Measurements from ENCODE around the gene BARHL1. TPM values are rescaled to one million over a fixed set of nuclear protein-coding genes. Genes with fewer than 3 reads are reported as not detected.

Gene BARHL1
- total RNA-seq, 1 donor from 2014 or later: not detected

- no peak for DNase-seq (ENCODE audit: low read depth in 2 of 2)
These were observed 4.6 kb downstream of the BARHL1 start for GRCh38 chr9:132586830-132587591.

DNA sequence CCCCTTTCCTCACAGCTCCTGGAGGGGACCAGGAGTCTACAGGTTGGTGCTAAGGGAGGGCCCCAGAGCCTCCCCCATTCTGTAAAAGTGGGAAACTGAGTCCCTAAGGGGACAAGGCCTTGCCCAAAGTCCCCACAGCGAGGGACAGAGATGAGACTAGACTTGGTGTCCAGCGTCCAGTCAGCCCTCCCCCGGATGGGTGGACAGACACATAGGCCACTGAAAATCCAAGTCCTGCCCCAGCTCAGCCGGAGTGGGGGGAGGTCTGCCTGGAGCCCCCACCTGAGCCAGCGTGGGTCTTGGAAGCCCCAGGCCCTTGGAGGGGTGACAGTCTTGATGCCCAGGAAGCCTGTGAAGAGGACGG, 5.2 kb downstream of the BARHL1 start:
- DNase-seq (ENCODE audit: low read depth in 2 of 2): no peak

DNA sequence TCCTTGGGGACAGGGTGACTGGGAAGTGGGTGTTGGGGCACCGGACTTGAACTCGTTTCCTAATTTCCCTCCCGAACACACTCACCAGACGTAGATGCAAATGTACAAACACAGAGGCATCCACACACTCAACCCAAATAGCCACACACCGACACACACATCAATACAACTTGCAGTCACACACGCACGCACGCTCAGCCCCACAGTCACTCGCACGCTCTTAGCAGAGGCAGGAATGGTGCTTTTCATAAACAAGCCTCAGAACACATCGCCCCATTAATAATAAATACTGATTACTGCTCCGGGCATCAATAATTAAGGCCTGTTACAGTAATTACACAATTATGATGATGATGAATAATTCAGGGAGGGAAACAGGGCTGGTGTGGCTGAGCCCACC, 5.7 kb downstream of the BARHL1 start:
- no peak for DNase-seq (ENCODE audit: low read depth in 2 of 2)

DNA sequence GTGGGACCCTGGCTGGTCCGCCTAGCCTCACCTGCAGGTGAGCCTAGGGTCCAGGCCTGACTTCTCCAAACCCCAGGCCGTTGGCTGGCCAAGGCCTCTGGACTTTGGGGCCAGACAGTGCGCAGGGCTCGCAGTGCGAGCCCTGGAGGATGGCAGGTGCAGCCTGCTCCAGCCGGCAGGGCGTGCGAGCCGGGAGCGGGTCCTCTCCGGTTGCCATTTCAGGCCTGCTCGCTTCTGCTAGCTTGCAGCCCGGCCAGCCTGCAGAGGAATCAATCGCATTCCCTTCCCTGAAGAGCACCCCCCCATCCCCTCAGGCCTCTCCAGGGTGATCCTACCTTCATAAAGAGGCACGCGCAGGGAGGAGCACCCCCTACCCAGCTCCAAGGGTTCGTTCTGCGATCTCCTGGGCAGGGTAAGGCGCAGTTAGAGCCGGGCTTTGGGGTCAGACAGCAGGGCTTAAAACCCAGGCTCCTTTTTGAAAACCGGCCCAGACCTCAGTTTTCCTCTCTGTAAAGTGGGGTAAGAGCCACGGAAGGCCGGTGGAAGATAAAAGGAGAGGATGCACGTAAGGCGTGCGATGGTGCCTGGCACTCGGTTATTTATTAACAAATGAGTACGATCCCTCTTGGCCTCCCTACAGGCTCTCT, 6.2 kb downstream of the BARHL1 start:
- DNase-seq (ENCODE audit: low read depth in 2 of 2): no peak

DNA sequence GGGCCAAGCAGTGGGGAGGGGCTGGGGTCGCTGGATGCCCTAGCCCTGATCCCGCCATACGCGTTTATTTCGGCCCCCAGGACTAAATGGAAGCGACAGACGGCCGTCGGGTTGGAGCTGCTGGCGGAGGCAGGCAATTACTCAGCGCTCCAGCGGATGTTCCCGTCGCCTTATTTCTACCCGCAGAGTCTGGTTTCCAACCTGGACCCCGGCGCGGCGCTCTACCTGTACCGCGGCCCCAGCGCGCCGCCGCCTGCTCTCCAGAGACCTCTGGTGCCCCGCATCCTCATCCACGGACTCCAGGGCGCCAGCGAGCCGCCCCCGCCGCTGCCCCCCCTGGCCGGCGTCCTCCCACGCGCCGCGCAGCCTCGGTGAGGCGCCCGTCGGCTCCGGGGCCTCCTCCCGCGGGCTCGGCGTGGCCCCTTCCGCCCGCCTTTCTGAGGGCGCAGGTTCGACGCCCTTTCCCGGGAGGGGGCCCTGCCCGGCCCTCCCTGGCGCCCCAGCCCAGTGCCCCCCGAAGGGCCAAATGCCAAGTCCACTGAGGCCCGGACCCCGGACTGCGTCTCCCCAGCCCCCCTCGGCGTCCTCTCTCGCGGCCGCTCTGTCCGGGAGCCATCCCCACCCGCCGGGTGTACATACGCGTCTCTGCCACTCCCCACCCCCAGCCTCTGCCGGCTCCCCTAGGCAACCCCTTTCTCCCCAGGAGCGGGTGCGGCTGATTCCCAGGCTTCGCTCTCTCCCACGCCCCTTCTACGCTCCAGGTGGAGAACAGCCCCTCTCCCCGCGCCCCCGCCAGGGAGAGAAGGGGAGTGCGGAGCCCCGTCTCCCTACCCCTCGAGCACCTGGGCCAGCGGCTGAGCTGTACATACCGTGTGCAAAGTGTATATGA, 7.0 kb downstream of the BARHL1 start:
- DNase-seq (ENCODE audit: low read depth in 2 of 2): no peak

DNA sequence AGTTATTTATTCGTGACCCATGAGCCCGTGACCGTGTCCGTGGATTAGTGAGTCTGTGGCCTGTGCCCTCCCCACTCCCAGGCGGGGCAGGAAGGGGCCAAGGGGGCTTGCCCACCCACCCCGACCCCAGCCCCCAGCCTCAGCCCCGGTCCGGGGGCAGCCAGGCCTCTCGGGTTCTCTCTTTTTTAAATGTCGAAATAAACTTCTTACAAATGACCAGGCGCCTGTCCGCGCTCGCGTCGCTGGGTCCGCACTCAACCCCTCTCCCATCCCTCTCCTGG, 7.6 kb downstream of the BARHL1 start:
- no peak for DNase-seq (ENCODE audit: low read depth in 2 of 2)

- DNase-seq (ENCODE audit: low read depth in 2 of 2): no peak
These were observed 8.1 kb downstream of the BARHL1 start for GRCh38 chr9:132590318-132591182.

GRCh38 chr9:132591244-132591643, 8.8 kb downstream of the BARHL1 start:
- no peak for DNase-seq (ENCODE audit: low read depth in 2 of 2)

DNA sequence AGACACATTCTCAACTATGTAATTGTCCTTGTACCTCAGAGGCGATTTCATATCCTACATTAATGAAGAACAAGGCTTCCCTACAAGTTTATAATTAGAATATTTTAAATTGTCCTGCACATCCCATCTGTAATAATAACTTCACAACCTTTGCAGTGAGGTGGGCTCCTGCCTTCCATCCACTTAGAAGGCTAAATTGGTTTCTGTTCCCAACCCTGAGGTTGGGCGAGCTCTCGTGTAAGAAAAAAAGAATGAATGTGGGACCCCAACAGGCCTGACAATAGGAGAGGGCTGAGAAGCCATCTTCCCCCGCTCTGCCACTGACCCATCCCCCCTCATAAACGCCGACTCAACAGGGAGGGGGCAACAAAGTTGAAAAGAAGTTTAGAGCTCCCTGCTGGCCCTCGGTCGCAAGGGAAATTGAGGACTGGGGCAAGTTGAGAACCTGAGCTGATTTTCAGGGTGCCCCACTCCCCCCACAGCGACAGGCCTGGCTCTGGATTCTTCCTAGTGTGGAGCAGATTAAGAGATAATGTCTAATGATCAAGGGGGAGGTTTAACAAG, 9.4 kb downstream of the BARHL1 start:
- no peak for DNase-seq (ENCODE audit: low read depth in 2 of 2)

GRCh38 chr9:132592451-132592850, 10.0 kb downstream of the BARHL1 start:
- no peak for DNase-seq (ENCODE audit: low read depth in 2 of 2)

GRCh38 chr9:132594412-132594811, 12.0 kb downstream of the BARHL1 start:
- DNase-seq (ENCODE audit: low read depth in 2 of 2): no peak

DNA sequence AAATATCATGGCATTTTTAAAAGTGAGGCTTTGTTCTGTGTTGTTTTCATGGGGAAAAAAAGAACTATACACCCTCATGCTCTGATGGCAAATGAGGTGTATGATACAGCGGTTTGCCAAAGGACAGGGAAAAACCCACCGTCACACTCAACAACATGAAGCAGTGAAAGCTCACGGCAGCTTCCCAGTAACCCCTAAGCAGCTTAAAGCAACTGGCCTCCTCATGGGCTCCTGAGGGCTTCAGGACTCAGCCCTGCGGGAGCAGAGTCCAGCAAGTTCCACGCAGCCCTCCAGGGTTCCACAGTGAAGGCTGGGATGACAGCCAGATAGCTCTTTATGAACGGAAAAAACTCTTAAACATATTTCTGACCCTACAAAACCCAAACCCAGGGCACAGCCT, 12.9 kb downstream of the BARHL1 start:
- peak in 1 of 2 donors; percentile 35 for DNase-seq (ENCODE audit: low read depth in 2 of 2)

DNA sequence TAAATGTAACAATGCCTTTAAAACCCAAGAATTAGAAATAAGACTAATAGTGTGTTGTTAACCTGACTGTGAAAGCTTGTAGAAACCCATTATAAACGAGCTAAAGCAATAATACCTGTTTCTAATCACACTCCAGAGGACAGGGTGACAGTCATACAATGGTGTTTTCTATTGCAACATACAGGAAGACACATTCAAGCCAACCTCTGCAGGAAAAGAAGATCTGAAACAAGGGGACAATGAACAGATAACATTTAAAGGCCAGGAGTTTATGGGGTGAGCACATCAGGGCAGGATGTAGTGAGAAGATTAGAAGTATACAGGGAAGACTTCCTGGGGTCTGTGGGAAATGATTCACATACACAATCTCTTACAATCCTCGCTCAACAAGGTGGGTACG, 13.8 kb downstream of the BARHL1 start:
- peak in 1 of 2 donors; percentile 66 for DNase-seq (ENCODE audit: low read depth in 2 of 2)

GRCh38 chr9:132597073-132597775, 14.8 kb downstream of the BARHL1 start:
- DNase-seq (ENCODE audit: low read depth in 2 of 2): peak in 1 of 2 donors; percentile 62

DNA sequence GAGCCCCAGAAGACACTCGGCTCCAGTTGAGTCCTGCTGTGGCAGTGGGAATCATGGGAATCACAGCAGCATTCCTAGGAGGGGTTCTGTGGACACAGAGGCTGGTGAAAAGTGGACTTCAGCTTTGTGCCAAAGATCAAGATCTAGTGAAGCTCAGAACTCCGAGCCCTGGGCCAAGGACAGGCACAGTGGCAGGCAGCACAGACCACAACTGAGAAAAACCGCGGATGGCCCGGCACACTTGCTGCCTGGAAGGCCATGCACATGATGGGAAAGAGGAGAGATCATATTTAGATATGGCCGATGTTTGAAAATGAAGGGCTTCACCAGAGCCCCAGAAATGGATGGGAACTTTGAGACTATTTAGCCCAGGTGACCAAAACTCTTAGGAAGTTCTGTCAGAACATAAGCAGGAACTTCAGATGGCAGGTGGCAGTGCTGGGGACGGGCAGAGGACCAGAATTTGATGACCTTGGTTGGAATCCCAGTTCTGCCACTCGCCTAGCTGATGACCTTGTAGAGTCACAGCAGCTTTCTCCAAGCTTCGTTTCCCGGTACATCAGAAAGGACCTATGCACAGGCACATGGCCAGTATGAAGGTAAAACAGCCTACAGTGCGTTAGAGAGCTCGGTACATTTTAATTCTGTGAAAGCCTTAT, 18.0 kb downstream of the BARHL1 start:
- DNase-seq (ENCODE audit: low read depth in 2 of 2): no peak

- DNase-seq (ENCODE audit: low read depth in 2 of 2): no peak
These were observed 19.8 kb downstream of the BARHL1 start for GRCh38 chr9:132602207-132602606.

DNA sequence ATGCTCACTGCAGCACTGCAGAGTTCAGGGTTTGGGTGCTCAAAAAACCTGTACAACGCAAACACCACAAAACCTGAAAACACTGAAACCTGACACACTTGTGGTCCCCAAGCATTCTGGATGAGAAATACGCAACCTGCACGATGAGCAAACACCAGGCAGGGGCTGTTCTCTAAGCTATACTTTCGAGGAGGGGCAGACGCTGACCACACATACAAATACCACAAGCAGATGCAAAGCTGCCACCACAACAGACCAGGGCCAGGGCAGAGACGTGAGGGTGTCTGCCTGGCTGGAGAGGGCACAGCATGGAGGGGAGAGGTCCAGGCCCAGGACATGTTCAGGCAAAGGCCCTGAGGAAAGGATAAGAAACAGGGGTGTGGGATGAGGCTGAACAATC, 23.0 kb downstream of the BARHL1 start:
- no peak for DNase-seq (ENCODE audit: low read depth in 2 of 2)

GRCh38 chr9:132606066-132606465, 23.7 kb downstream of the BARHL1 start:
- no peak for DNase-seq (ENCODE audit: low read depth in 2 of 2)

DNA sequence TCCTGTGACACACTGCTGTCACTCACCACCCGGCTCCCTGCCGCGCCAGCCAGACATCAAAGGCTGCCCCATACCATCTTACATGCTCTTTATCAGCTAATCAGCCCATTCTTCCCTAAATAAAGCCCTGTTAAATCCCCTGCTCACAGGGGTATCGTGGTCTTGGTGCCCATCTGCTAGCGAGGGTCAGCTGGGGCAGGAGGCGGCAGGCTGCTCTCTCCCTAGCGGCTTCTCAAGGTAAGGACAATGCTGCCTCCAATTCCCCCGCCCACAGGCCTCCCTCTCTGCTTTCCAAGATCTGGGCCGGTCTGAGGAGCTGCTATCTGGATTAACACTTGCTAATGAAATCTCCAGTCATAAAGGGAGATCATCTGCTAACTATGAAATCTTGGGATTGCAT, 26.8 kb downstream of the BARHL1 start:
- DNase-seq (ENCODE audit: low read depth in 2 of 2): no peak

GRCh38 chr9:132609829-132610228, 27.4 kb downstream of the BARHL1 start:
- DNase-seq (ENCODE audit: low read depth in 2 of 2): peak in 1 of 2 donors; percentile 64
